ENCODE data around the gene ITGB4. TPM values are rescaled to one million over a fixed set of nuclear protein-coding genes. Genes with fewer than 3 reads are reported as not detected.

Gene ITGB4
- total and polyA plus RNA-seq, 9 of the 15 experiments (the other 6 are each of a cell fraction or from before 2014, with no cell fraction given): 0.05 to 2.8 (median 0.76) TPM; not detected in 3

GRCh38 chr17:75776386-75777295 is 55.4 kb downstream of the ITGB4 start (continued):
- TF ChIP-seq TSHZ1 (CRISPR knock-in tag; IDR thresholded peaks at IDR 0.05): no peak
- TF ChIP-seq MGA (IDR thresholded peaks at IDR 0.05): no peak
- no peak for TF ChIP-seq PTTG1 (tag; IDR thresholded peaks at IDR 0.05; ENCODE audit: low read depth)
- no peak for TF ChIP-seq PPARD (CRISPR knock-in tag; IDR thresholded peaks at IDR 0.05)
- peak in 1 of 2 experiments; percentile 63; a peak in 2 of 4 replicates for TF ChIP-seq SRF (CRISPR knock-in tag; IDR thresholded peaks at IDR 0.05)
- no peak; the same call in 1 of the 2 replicates for TF ChIP-seq HMGXB4 (CRISPR knock-in tag; IDR thresholded peaks at IDR 0.05)

Measured in K562 (cell line).